NCI-H82 treated with DMSO at 0.1 percent for 48 hours (cell line): ENCODE results near the gene ST8SIA5.
A peak's percentile ranks its signal among the peaks of the same experiment; 100 is the strongest.
"Not testable (repeated sequence)": the region's sequence is repeated elsewhere in the genome, so short reads cannot be mapped to it uniquely, and the experiment has no call there.

Experiments
- DNase-seq: peaks from one replicate; lab custom pipeline; 2025; ENCODE audit not compliant: unreplicated experiment; lab: John Stamatoyannopoulos, UW

Gene ST8SIA5, protein sequence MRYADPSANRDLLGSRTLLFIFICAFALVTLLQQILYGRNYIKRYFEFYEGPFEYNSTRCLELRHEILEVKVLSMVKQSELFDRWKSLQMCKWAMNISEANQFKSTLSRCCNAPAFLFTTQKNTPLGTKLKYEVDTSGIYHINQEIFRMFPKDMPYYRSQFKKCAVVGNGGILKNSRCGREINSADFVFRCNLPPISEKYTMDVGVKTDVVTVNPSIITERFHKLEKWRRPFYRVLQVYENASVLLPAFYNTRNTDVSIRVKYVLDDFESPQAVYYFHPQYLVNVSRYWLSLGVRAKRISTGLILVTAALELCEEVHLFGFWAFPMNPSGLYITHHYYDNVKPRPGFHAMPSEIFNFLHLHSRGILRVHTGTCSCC

DNA sequence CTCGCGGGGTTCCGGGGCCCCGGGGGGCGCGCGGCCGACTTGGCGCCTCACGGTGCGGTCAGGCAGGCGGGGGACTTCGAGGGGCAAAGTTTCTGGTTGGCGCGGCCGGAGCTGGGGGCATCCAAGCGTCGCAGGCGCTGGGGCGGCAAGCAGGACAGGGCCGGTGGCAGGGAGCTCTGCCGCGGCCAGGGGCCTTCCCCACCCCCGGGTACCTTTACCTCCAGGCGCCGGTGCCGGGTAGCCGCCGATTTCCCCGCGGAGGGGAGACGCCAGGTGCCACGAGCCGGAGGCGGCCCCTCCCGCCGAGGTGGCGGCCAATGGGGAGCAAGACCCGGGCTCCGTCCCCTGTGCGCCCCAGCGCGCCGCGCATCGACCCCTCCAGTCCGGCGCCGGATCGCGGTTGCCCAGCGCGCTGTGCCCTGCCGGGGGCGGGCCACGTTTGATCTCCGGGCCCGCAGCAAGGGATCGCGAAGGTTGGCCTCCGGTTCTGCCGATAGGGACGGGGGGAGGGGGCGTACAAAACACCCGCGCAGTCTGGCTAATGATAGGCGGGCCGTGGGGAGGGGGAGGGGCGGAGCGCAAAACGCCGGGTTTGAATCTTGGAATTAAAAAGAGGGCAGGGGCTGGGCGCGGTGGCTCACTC is at the start of gene ST8SIA5:
TSS of gene ST8SIA5 (minus strand) at position 495 of the 643 bp plus-strand sequence. CDS start 545 bp downstream, outside the sequence.
- peak; percentile 25 for DNase-seq

DNA sequence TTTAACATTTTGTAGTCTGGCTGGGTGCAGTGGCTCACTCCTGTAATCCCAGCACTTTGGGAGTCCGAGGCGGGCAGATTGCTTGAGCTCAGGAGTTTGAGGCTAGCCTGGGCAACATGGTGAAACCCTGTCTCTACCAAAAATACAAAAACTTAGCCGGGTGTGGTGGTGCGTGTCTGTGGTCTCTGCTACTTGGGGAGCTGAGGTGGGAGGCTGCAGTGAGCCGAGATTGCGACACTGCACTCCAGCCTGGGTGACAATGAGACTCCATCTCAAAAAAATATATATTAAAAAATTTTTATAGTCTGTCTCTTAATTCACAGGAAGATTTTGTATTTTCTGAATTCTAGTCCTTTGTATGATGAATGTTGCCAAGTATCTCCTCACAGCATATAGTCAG is 39.1 kb upstream of the ST8SIA5 start:
- DNase-seq: not testable (repeated sequence)

DNA sequence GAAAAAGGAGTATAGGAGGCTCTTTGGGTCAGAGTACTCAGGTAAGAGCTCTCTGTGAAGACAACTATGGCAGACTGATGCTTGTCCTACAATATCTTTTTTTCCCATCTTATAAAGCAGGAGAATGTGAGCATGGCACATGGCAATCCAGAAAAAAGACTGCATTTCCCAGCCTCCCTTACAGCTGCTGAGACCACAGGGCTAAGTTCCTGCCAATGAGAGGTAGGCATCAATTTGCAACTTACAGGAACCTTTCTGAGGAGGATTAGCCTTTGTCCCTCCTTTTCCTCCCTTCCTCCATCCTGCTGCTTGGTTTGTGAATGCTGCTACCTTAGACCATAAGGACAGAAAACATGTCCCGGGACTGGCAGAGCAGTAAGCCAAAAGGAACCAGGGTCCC is 37.8 kb upstream of the ST8SIA5 start:
- DNase-seq: no peak

DNA sequence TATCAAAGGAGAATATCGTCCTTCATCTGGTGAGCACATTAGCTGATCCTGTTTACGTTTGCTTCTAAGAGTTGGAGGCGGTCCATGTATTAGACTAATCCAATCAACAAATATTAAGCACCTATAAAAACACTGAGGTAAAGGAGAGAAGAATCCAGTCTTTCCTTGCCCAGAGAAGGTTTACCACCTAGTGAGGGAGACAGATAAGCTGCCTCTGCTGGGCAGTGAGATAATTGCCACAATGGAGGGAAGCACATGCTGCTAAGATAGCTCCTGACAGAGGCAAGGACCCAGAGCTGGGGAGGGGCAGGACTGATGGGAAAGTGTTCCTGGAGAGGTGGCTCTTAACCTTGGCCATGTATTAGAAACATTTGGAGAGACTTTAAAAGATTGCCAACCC is 36.7 kb upstream of the ST8SIA5 start:
- peak; percentile 87 for DNase-seq

DNA sequence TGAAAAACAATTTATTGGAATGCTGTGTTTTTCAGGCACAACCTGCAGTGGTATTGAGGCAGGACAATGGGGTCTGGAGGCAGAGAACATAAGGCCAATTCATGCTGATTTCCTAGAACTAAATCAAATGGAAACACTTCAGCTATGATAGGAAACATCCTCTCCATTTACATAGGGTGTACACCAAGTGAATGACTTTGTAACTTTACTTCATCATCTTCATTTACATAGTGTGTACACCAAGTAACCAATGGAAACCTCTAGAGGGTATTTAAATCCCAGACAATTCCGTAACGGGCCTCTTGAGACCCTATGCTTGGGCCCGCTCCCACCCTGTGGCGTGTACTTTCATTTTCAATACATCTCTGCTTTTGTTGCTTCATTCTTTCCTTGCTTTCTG is 32.2 kb upstream of the ST8SIA5 start:
- DNase-seq: no peak

DNA sequence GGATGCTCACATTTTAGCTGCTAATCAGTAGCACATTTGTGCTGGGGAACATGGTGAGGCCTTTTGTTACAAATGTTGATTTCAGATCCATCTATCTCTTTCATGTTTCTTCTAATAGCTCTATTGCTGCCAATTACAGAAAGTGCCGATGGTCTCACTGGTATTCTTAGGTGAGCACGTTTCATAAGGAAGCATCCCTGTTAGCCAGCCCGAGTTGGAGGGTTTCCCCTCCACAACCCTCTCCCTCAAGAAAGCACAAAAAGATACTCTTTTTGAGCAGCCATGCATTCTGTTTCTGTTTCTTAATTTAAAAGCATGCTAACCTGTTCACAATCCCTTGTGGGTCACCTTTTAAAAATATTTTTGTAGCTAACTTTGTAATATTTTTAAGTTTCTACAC is 30.8 kb upstream of the ST8SIA5 start:
- no peak for DNase-seq

DNA sequence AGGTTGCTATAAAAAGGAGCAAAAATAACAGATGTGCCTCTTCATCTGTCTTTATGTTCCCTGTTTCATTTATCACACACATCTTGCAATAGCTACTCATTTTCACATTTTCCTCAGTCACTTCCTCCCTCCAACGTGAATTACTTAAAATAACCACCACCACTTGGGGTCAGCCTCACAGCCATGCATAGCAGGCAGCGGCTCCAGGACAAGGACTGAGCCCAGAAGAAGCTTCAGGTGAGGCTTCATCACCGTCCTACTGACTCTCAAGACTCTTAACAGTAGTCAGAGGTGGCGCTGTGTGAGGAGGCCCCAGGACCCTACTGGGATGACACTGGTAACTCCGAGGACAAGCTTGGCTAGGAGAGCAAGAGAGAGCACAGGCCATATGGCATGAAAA is 15.5 kb upstream of the ST8SIA5 start:
- no peak for DNase-seq

DNA sequence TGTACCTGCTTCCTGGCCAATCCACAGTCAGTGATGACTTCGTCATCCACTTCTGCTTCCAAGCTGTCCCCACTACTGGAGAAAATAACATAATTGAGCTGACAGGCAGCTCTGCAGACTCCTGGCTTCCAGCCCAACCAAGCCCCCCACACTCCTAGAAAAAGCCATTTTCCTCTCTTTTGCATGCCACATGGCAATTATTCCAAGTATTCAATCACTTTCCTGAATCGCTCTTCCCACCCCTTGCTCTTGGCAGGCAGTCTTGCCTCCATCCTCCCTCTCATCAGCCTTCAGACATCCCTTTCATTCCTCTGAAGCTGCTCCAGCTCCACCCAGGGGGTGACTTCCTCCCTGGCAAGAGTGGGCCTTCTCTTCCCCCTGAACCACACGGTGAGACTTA is 14.3 kb upstream of the ST8SIA5 start:
- no peak for DNase-seq

DNA sequence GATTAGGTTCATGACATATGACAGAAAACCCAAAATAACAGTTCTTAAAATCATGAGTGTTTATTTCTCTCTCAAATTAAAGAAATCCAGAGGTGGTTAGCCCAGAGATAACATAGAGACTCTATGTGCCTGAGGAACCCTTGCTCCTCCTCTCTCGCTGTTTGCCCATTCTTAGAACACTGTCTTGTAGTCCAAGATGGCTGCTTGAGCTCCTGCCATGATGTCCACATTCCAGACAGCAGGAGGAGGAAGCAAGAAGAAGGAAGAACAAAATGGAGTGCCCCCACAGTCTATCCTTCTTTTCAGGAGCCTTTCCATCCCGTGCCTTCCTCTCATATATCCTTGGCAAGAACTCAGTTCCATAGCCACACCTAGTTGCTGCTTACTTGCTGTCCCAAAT is 13.9 kb upstream of the ST8SIA5 start:
- DNase-seq: no peak

DNA sequence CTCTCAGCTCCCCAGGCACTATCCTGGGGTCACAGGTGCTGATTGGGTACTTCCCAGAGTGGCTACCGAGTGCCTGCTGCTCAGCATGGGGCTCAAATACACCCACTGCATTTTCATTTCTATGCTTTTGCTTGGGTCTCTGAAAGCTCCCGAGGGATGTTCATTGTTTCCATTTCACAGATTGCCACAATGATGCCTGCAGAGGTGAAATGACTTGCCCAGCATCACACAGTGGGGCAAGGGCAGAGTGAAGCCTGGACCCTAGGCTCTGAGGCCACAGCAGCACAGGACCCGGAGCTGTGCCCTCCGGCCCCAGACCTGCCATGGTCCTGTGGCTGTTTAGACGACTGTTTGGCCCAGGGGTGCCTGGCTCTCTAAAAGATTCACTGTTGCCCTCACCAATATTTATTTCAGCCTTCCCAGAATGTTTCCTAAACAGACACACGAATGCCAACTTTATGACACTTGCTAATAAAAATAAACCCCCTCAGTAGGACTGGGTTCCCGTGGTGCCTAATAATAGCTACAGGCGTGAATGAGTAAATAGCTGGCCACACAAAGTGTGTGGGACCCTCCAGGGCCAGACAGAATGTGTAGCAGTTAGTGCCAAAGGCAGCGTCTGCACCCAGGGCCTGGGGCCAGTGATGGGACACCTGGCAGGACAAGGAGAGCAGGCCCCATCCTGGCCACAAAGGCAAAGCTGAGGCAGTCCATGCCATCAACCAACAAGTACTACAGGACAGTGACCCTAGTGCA is 11.5 kb upstream of the ST8SIA5 start:
- DNase-seq: no peak

DNA sequence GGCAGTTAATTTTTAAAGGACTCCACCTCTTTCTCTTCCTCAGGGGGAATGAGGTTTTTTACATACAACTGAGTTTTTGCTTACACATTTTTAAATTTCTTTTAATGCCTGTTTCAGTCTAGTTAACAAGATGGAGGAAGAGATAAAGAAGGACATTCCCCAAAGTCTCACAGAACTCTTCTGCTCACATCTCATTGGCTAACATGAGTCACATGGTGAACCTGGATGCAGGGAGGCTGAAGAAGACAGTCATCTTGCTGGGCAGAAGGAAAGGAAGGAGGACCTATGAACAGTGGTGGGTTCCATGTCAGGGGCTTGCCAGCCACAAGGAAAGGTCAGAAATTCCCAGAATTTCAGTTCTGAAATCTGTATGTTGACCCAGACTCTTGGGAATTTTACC is 10.4 kb upstream of the ST8SIA5 start:
- no peak for DNase-seq

DNA sequence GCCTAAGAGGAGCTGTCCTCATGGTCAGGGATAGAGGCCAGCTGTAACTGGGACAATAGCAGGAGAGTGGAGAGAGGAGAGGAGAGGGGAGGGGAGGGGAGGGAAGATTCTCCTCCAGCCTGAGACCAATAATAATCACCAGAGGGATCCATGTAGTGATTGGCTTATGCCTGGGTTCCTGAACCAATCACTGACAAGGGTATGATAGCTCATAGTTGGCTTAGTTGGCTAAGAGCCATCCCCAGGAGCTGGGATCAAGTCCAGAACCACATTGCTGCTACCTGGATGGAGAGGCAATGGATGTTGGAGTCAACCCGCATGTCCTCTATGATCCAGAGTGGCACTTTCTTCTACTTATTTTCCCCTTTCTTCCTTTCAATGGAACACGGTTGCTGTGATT is 7.7 kb upstream of the ST8SIA5 start:
- no peak for DNase-seq

DNA sequence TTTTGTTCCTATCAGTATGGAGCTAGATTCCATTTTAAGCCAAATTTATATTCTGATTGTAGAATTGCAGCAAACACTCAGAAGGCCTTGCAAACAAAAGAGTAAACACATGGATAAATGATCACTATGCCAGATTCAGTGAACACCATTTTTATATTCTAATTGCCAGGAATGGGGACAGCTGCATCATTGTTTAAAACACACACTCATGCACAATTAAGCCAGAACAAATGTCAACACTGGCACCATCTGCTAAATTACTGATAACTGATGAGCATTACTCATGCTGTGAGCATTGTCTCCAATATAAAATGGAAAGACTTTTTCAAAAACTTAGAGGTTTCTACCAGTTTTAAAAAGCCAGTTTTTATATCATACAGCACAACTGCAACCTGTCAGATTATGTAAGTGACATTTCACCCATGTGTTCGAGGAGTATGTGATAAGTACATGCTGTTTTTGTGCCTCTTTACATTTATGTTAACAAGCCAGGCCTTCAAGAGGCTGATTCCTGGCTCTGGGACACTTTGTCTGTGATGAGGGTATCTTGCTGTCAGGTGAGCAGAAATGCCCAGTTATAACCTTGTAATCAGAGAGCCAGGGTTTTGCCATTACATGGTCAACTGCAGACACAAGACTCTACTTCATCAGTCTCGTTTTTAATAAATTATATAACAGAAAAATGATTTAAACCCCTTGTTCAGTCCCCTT is 4.4 kb upstream of the ST8SIA5 start:
- no peak for DNase-seq

DNA sequence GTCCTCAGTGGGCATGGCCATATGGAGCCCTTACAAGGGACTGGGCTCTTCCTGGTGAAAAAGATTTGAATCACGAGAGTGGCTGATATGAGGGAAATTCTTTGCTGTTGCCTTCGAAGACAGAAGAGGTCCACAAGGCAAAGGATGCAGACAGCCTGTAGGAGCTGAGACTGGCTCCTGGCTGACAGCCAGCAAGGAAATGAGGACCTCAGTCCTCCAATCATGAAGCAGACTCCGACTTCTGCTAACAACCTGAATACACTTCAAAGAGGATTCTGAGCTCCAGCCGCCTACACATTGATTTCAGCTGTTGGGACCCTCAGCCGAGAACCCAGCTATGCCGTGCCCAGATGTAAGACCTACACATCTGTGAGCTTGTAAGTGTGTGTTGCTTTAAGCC is 3.0 kb upstream of the ST8SIA5 start:
- no peak for DNase-seq

DNA sequence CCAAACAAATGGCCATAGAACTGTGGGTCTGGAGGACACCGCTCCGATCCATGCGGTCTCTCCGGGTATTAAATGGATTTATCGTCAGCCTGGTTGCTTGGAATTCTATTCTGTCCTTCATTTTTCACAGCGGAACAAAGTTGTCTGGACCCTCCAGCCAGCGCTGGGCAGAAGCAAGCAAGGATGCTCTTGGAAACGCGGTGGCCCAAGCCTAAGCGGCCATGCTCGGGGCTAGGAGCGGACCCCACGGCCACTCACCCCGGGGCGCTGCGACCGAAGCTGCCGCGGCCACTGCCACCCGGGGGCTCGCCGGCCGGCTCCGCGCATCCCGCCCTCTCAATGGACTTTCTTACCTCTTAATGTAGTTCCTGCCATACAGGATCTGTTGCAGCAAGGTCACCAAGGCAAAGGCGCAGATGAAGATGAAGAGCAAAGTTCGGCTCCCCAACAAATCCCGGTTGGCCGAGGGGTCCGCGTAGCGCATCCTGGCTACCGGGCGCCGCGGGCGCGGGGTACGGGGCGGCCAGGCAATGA is 761 bp downstream of the ST8SIA5 start:
- DNase-seq: no peak

DNA sequence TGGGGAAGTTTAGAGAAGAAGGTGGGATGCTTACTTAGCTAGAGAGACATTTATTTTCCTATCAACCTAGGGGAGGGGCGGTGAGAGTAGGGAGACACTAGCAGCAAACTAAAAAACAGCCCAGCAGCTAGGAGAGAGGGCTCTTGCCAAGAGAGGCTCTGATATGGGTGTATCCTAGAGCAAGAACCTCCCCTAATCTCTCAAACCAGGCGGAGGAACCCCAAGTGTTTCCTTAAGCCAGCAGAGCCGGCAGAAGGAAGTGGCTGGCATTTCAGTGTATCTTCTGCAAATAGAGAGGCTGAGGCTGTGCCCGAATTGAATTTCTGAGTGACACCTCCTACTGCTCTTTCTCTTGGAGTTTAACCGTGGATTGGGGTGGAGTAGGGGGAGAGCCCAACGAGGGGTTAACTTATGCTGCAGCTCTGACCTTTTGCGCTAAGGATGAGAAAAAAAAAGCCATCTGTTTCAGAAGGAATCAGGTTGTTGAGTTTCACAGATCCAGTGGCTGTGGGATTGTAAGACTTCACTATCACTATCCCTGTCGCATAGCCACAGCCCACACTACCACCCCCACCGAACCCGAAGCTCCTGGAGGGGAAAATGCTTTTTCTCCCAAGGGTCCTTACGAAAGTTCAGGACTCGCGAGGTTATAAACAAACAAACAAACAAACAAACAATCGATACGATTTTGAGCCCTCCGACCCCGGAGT is 1.4 kb downstream of the ST8SIA5 start:
- no peak for DNase-seq

DNA sequence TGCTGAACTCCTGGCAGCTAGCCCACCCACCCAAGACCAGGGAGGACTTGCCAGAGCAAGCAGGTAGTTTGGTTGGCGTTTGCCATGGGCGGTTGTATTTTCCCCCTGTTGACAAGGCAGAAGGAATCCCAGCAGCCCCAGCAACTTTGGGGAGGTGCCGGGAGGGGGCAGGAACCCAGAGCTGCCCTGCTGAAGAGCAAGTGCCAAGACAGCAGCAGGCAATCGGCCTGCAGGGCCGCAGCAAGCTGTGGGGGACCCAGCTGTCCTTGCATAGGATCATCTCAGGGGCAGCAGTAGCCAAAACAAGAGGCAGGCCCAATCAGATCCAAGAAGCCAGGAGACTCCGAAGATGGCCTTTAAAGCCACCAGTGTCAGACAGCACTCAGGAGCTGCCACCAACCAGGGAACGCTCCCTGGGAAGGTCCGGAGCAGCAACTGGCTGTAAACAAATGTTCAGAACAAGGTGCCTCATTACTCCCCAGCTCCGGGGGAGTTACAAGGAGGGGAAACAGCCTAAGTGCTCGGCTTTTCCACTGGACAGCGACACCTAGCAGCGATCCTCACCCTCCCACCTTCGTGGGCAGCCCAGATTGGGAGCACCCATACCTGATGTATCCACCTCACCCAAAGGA is 2.1 kb downstream of the ST8SIA5 start:
- DNase-seq: no peak

DNA sequence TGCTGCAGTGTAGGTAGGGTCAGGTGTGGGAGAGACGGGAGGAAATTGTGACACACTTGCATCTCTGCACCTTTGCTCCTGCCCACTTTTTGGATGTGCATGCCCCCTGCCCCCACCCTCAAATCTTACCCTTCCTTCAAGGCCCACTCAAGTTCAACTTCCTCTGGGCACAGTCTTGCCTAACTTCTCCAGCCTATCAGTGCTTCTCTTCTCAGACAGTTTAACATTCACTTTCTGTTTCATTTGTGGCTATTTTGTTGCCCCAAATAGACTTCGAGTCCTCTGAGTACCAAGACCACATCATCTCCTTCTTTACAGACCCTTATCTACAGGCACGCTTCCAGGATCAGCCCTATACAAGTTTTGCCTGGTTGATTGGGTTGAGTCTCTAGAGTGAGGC is 2.7 kb downstream of the ST8SIA5 start:
- no peak for DNase-seq

DNA sequence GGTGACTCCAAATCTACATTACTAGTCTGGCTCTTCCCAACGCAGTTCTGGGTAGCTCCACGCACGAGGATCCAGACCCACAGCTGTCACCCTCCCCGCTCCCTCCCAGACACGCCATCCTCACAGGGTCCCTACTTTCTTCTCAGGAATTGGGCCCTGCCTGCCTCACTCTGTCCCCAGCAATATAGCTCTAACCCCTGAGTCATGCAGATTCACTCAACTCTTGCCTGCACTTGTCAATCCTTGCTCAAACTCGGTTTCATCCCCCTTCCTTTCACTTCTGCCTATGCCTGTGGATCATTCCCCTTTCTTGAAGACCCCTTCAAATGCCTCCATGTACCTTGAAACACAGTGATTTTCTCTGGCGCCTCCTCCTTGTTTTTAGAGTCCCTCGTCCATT is 5.0 kb downstream of the ST8SIA5 start:
- no peak for DNase-seq

DNA sequence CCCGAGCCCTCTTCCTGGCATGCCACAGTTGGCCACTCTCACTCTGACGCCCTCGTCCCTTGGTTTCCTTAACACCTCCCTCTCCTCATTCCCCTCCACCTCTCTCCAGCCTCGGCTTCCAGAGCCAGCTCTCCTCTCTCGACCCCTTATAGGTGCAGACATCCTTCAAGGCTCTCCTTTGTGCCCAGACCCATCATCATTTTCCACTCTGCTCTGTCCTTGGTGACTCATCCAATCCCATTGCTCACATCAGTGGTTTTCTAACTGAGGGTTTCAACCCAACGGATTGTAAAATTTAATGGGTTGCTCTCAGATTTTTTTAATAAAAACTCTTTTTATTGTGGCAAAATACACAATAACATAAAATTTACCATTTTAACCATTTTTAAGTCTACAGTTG is 6.2 kb downstream of the ST8SIA5 start:
- DNase-seq: no peak
